ENCODE results near the gene RBM23.
"Not testable (repeated sequence)": the region's sequence is repeated elsewhere in the genome, so short reads cannot be mapped to it uniquely, and the experiment has no call there.

DNA sequence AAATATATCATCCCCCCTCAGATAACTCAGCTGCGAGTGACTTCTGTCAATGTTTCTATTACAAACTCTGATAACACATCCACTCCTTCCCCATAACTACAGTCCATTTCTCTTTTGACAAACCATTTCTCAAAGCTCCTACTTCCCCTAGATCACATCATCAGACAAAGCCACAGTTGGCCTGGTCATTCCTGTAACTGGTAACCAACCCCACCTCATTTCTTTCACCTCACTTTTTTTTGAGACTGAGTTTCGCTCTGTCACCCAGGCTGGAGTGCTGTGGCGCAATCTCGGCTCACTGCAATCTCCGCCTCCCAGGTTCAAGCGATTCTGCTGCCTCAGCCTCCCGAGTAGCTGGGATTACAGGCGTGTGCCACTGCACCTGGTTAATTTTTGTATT is 32.8 kb upstream of the RBM23 start:
- TF ChIP-seq POLR2AphosphoS5 (IDR thresholded peaks at IDR 0.05; ENCODE audit: low read depth, low read length); TAF1 (IDR thresholded peaks at IDR 0.05; ENCODE audit: borderline replicate concordance, low read depth, low read length); POLR2A (IDR thresholded peaks at IDR 0.05; ENCODE audit: low read depth, low read length): not testable (repeated sequence)
